Measurements from ENCODE around the gene TMEM120A.

- no peak; a peak in 1 of 4 replicates for TF ChIP-seq CTCF (conservative IDR thresholded peaks at IDR 0.05; ENCODE audit: low read depth in 2 of 2)
- no peak for TF ChIP-seq EZH2phosphoT487 (IDR thresholded peaks at IDR 0.05; ENCODE audit: unreplicated experiment)
- TF ChIP-seq POLR2AphosphoS5 (IDR thresholded peaks at IDR 0.05; ENCODE audit: low read depth), result no peak
- no peak for TF ChIP-seq ZNF331 (CRISPR knock-in tag; IDR thresholded peaks at IDR 0.05; ENCODE audit: low read depth)
- TF ChIP-seq EZH2 (IDR thresholded peaks at IDR 0.05; ENCODE audit: low read depth, unreplicated experiment), result no peak
- TF ChIP-seq NANOG (IDR thresholded peaks at IDR 0.05; ENCODE audit: borderline replicate concordance), result no peak
- no peak for TF ChIP-seq REST (IDR thresholded peaks at IDR 0.05; ENCODE audit: unreplicated experiment)
- TF ChIP-seq CREB1 (CRISPR knock-in tag; IDR thresholded peaks at IDR 0.05; ENCODE audit: low read depth), result no peak
- TF ChIP-seq JUNB (IDR thresholded peaks at IDR 0.05; ENCODE audit: unreplicated experiment), result no peak
These were observed 23.0 kb downstream of the TMEM120A start for GRCh38 chr7:75971309-75971960.

Measured in GM23338 (cell line).